GM08714 (cell line): Measurements from ENCODE around the gene KRT6C.
"Not testable (repeated sequence)": the region's sequence is repeated elsewhere in the genome, so short reads cannot be mapped to it uniquely, and the experiment has no call there.

ENCODE experiments used
- H3K4me3 ChIP-seq: fragments of 200-500 bp; sonication (Bioruptor generic); 2 replicates; pipeline ENCODE4 v1.5.1; 2014; ENCODE audit warnings: mild to moderate bottlenecking, low read length, inconsistent platforms
- ZNF274 ChIP-seq: IDR thresholded peaks from 2 replicates; pipeline ENCODE4 v1.6.1; 2012; ENCODE audit warnings: mild to moderate bottlenecking, low read depth, low read length

KRT6C gene

GRCh38 chr12:52448228-52448627, 25.4 kb downstream of the KRT6C start:
- TF ChIP-seq ZNF274 = no peak
- H3K4me3 ChIP-seq = no peak overlapping the region

- H3K4me3 ChIP-seq = not testable (repeated sequence)
Measured at GRCh38 chr12:52447196-52447595, 26.4 kb downstream of the KRT6C start.

GRCh38 chr12:52446367-52447045, 27.1 kb downstream of the KRT6C start:
- no peak for TF ChIP-seq ZNF274
- no peak overlapping the region for H3K4me3 ChIP-seq

- TF ChIP-seq ZNF274 = no peak
- no peak overlapping the region for H3K4me3 ChIP-seq
Measured at GRCh38 chr12:52445876-52446275, 27.7 kb downstream of the KRT6C start.

GRCh38 chr12:52444647-52445595, 28.7 kb downstream of the KRT6C start:
- no peak for TF ChIP-seq ZNF274
- H3K4me3 ChIP-seq = no peak overlapping the region

GRCh38 chr12:52443966-52444365, 29.6 kb downstream of the KRT6C start:
- TF ChIP-seq ZNF274 = no peak
- no peak overlapping the region for H3K4me3 ChIP-seq

- no peak overlapping the region for H3K4me3 ChIP-seq
- no peak for TF ChIP-seq ZNF274
Measured at GRCh38 chr12:52442600-52443061, 31.0 kb downstream of the KRT6C start.

- TF ChIP-seq ZNF274 = no peak
- no peak overlapping the region for H3K4me3 ChIP-seq
Measured at GRCh38 chr12:52441320-52441911, 32.2 kb downstream of the KRT6C start.

GRCh38 chr12:52440821-52441319, 32.7 kb downstream of the KRT6C start:
- TF ChIP-seq ZNF274 = no peak
- no peak overlapping the region for H3K4me3 ChIP-seq

GRCh38 chr12:52439845-52440244, 33.8 kb downstream of the KRT6C start:
- TF ChIP-seq ZNF274 = no peak
- no peak overlapping the region for H3K4me3 ChIP-seq

- no peak overlapping the region for H3K4me3 ChIP-seq
- TF ChIP-seq ZNF274 = no peak
Measured at GRCh38 chr12:52439420-52439819, 34.2 kb downstream of the KRT6C start.

GRCh38 chr12:52438305-52439301, 35.0 kb downstream of the KRT6C start:
- no peak overlapping the region for H3K4me3 ChIP-seq
- TF ChIP-seq ZNF274 = no peak

- no peak for TF ChIP-seq ZNF274
- H3K4me3 ChIP-seq = no peak overlapping the region
Measured at GRCh38 chr12:52437508-52437907, 36.1 kb downstream of the KRT6C start.
